HepG2 (cell line): Measurements from ENCODE around the gene SOAT1.

Experiments
- BCLAF1 ChIP-seq: fragments of 450-650 bp; IDR thresholded peaks from 2 replicates; pipeline ENCODE4 v1.6.1; 2017; ENCODE audit warnings: mild to moderate bottlenecking
- BRF2 ChIP-seq: sonication (generic); formaldehyde crosslinking; IDR thresholded peaks from 2 replicates; pipeline ENCODE4 v1.8.1; 2022; ENCODE audit warnings: mild to moderate bottlenecking, missing genetic modification reagents
- CTCF ChIP-seq: sonication (generic); formaldehyde crosslinking; IDR thresholded peaks from 2 replicates; pipeline ENCODE4 v1.5.0; 2020; ENCODE audit warnings: mild to moderate bottlenecking, missing genetic modification reagents, moderate library complexity
- FLYWCH1 ChIP-seq: sonication (generic); formaldehyde crosslinking; IDR thresholded peaks from 2 replicates; pipeline ENCODE4 v1.8.1; 2023; ENCODE audit warnings: mild to moderate bottlenecking, missing genetic modification reagents
- RBM22 ChIP-seq: fragments of 200-400 bp; formaldehyde crosslinking; optimal IDR thresholded peaks from 2 replicates; pipeline ENCODE3; 2017; ENCODE audit warnings: mild to moderate bottlenecking, low read length, moderate library complexity
- SRF ChIP-seq: IDR thresholded peaks from 2 replicates; pipeline ENCODE4 v1.6.1; 2011; ENCODE audit warnings: mild to moderate bottlenecking, low read depth, low read length, moderate library complexity
- ZBTB43 ChIP-seq: sonication (generic); formaldehyde crosslinking; conservative IDR thresholded peaks from 2 replicates; pipeline ENCODE4 v1.4.0; 2020; ENCODE audit warnings: missing genetic modification reagents
- ZNF318 ChIP-seq: sonication (generic); formaldehyde crosslinking; IDR thresholded peaks from 2 replicates; pipeline ENCODE4 v1.4.0; 2020; ENCODE audit warnings: mild to moderate bottlenecking, missing genetic modification reagents
- ZNF883 ChIP-seq: sonication (generic); formaldehyde crosslinking; IDR thresholded peaks from 2 replicates; pipeline ENCODE4 v1.5.1; 2020; ENCODE audit warnings: mild to moderate bottlenecking, missing genetic modification reagents; ENCODE audit errors: not compliant biosample characterization

- TF ChIP-seq SRF (no peak), BRF2 (CRISPR knock-in tag) (no peak), BCLAF1 (no peak), ZBTB43 (no peak), ZNF883 (CRISPR knock-in tag) (no peak), FLYWCH1 (CRISPR knock-in tag) (no peak), CTCF (CRISPR knock-in tag) (no peak), ZNF318 (no peak), RBM22 (no peak)
Measured at GRCh38 chr1:179321533-179322216, 28.1 kb downstream of the SOAT1 start.
